Superior temporal gyrus (tissue), 1 donor: ENCODE data around the gene MAST3.

Experiments used
- DNase-seq: peaks from one replicate; pipeline ENCODE4 v3.0.0-alpha.2; 2016; ENCODE audit errors: extremely low spot score

MAST3 gene

GRCh38 chr19:18097217-18097992 lies at the start of gene MAST3:
TSS of gene MAST3 (plus strand) at chr19:18097778. CDS start at chr19:18097793, 15 bp downstream.
- DNase-seq: peak; percentile 79

GRCh38 chr19:18049385-18049784 lies 48.2 kb upstream of the MAST3 start:
- peak; percentile 71 for DNase-seq

DNA sequence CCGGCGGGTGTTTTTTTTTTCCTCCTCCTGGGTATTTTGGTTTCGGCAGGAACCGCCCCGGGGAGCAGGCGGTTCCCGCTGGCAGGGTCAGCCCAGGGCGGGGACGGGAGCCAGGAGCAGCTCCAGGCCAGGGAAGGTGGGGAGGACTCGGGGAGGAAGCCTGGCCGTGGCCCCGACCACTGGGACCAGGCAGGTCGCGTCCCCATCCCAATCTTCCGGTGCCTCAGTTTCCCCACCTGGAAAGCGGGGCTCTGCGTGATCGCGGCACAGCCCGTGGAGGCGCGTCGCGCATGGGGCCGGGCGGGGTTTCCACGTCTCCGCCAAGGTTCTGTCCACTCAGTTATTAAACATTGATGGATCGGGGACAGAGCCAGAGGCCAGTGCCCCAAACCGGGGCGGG lies 45.7 kb upstream of the MAST3 start:
- no peak for DNase-seq

DNA sequence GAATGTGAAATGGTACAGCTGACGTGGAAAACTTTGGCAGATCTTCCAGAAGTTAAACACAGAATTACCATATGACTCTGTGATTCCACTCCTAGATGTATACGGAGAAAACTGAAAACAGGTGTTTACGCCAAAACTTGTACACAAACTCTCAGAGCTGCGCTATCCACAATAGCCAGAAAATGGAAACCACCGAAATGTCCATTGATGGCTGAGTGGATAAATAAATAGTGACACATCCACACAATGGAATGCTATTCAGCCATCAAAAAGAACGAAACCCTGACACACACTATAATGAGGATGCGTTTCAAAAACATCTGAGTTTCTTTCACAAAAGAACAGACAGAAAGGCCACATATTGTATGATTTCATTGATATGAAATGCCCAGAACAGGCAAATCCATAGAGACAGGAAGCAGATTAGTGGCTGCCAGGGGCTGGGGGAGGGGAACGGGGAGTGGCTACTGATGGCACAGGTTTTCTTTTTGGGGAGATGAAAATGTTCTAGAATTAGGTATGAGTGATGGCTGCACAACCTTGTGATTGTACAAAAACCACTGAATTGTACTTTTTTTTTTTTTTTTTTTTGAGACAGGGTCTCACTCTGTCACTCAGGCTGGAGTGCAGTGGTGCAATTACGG lies 43.9 kb upstream of the MAST3 start:
- no peak for DNase-seq

GRCh38 chr19:18055967-18056366 lies 41.6 kb upstream of the MAST3 start:
- DNase-seq: no peak

DNA sequence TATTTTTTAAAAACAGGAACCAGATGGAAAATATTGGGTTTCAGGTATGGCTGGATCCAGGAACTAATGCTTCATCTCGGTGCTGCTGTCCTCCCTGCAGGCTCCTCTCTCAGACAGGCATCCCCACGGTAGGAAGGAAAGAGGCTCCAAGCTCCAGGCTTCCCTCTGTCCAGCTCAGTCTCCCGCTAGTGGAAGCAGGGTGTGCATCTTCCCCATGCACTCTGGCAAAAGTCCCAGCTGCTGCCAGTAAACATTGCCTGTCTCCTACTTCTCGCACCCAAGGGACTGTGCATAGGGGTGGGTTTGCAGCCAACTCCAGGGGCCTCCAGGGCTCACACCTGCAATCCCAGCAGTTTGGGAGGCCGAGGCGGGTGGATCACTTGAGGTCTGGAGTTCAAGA lies 40.0 kb upstream of the MAST3 start:
- peak; percentile 80 for DNase-seq

DNA sequence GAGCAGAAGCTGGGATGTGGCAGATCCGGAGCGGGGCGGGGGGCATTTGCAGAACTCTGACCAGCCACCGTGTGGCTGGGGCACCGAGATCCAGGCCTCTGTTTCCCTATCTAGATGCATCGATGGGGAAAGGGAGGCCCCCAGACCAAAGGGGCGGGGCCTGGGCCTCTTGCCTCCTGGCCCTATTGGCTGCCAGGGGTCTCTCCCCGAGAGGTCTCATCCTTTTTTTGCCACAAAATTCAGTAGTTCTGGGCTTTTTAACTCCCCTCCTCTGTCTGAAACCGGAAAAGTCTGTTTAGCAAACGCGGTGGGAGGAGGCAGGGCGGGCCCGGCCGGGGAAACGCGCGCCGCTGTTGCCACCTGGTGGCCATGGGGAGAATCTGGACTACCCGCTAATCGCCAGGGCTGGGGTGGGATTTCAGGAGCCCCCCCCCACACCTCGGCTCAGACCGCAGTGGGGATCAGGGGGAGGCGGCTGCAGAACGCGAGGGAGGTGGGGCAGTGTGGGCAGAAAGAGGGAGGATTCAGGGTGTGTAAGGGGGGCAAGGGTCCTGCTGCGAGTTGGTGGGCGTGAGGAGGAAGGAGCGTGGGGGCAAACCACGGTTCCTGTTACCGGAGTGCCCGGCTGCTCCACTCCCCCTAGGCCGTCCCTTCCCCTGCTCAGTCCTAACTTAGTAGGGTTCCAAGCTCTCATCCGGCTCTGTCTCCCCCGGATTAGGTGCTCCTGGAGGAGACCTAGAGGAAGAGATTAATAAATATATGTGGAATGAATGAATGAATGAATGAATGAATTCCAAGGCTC lies 39.2 kb upstream of the MAST3 start:
- DNase-seq: peak; percentile 89

DNA sequence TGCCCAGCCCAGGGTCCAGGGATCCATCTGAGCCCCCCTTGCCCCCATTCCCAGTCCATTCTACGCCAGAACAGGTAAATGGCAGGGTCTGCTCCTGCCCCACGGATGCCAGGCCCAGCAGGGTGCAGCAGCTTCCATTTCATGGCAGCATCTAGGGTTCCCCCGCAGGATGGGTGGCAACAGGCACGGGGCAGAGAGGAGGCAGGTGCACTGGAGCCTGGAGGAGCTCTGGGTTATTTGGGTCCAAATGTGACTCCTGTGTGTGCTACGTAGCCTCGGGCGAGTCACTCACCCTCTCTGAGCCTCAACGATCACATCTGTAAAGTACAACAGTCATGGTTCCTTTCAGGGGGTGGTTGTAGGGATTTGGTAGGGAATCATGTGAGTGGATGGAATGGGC lies 38.3 kb upstream of the MAST3 start:
- no peak for DNase-seq

- DNase-seq: no peak
Measured at GRCh38 chr19:18059902-18060301, 37.7 kb upstream of the MAST3 start.

- DNase-seq: no peak
Measured at GRCh38 chr19:18060472-18060871, 37.1 kb upstream of the MAST3 start.

DNA sequence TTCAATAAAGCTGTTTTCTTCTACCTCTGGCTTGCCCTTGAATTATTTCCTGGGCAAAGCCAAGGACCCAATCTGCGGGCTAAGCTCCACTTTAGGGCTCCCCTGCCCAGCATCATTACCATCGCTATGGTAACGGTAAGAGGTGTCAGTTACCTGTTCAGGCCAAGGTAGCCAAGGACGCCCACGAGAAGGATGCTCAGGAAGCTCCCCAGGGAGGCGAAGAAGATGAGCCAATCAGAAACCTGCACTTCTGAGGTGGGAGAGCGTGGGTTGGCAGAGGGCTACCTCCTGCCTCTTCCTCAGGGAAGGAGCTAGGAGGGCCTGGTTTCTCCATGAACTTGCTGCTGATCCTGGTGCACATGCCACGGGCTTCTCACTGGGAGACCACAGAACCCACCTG lies 35.5 kb upstream of the MAST3 start:
- peak; percentile 57 for DNase-seq

DNA sequence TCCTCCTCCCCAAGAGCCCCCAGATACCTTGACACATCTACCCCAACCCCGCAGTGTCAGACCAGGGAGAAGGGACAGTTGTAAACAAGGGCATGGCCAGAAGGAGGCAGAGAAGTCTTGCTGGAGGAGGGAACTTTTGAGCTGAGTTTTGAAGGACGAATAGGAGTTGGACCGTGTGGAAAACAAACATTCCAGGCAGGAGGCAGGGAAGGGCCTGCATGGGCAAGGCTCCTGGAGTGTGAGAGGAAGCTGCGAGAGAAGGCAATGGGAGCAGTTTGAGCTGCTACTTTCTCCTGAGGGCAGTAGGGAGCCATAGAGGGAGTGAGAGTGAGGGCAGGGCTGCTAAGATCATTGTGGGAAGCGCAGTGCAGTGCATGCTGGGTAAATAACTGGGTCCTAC lies 34.1 kb upstream of the MAST3 start:
- no peak for DNase-seq

DNA sequence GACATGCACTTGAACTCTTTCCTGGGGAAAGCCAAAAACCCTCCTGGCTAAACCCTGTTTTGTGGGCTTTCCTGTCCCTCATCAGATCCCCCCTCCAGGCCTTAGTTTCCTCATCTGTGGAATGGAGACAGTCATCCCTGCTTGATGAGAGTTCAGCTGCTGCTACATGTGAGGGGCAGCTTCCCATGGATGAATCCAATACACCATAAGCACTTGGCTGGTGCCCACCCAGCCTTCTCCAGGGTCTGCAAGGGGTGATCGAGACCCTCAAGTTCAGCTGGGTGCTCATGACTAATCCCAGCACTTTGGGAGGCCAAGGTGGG lies 32.4 kb upstream of the MAST3 start:
- no peak for DNase-seq

GRCh38 chr19:18068395-18068794 lies 29.2 kb upstream of the MAST3 start:
- DNase-seq: no peak

DNA sequence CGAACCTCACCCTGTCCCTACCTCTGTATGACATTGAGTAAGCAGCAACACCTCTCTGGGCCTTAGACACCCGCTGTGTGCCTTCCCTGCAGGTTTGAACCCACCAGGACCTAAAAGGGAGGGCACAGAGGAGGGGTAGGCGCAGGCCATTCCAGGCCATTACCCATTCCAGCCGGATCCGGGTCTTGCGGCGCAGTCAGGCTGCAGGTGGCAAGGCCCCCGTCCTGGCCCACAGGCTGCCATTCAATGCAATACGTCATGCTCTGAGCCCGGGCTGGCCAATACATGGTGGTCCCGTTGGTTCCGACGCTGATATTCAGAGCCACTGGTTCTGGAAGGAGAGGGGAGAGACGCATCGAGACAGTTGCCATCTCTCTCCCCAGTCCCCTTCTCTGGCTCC lies 28.2 kb upstream of the MAST3 start:
- no peak for DNase-seq

- peak; percentile 55 for DNase-seq
Measured at GRCh38 chr19:18070181-18070580, 27.4 kb upstream of the MAST3 start.

DNA sequence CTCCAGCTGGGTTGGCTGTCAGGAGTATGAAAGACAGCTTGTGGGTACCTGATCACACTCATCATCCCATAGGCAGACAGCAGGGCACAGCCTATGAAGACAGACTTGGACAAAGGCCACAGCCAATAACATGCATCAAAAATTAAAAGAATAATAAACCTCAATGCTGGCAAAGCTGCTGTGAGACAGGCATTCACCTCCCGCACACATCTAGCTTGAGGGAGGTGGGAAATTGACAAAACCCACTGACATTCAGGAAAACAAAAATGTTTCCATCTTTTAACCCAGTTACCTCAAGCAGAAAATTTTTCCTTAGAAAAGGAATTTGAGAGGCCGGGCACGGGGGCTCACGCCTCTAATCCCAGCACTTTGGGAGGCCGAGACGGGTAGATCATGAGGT lies 25.2 kb upstream of the MAST3 start:
- no peak for DNase-seq

DNA sequence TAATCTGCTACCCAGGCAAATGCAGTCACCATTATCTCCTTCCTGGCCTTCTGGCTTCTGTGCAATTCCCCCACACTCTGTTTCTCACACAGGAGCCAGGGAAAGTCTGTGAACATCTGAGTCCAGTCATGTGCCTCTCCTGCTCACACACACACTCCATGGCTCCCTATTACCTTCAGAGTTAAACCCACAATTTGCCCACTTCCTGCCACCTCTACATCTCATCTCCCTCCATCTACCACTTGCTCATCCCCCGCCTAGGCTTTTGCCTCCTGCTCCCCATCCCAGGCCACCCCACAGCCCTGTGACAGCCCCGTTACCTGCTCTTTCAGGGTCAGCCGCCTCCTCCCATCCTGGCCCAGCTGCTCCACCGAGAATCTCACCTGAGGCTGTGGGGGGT lies 24.4 kb upstream of the MAST3 start:
- DNase-seq: no peak

DNA sequence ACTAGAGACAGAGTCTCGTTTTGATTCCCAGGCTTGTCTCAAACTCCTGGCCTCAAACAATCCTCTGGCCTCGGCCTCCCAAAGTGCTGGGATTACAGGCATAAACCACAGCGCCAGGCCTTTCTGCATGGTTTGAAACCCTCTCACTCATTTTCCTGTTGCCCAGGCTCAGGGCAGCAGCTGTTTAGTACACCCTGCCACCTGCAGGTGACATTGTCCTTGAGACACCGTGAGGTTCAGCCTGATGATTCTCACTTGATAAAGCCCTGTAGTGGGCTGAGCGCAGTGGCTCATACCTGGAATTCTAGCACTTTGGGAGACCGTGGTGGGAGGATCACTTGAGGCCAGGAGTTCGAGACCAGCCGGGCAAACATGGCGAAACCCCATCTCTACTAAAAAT lies 23.4 kb upstream of the MAST3 start:
- no peak for DNase-seq

DNA sequence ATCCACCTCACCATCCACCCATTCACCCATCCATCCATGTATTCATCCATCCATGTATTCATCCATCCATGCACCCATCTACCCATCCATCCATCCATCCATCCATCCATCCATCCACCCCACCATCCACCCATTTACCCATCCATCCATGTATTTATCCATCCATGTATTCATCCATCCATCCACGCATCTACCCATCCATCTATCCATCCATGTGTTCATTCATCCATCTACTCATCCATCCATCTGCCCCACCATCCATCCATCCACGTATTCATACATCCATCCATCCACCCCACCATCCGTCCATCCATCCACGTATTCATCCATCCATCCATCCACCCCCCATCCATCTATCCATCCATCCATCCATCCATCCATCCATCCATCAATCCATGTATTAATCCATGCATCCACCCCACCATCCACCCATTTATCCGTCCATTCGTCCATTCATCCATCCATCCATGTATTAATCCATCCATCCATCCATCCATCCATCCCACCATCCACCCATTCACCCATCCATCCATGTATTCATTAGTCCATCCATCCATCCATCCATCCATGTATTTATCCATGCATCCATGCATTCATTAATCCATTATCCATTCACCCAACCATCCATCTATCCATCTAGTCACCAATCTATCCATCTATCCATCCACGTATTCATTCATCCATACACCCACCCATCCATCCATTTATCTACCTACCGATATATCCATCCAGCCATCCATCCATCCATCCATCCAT lies 13.5 kb upstream of the MAST3 start:
- no peak for DNase-seq

DNA sequence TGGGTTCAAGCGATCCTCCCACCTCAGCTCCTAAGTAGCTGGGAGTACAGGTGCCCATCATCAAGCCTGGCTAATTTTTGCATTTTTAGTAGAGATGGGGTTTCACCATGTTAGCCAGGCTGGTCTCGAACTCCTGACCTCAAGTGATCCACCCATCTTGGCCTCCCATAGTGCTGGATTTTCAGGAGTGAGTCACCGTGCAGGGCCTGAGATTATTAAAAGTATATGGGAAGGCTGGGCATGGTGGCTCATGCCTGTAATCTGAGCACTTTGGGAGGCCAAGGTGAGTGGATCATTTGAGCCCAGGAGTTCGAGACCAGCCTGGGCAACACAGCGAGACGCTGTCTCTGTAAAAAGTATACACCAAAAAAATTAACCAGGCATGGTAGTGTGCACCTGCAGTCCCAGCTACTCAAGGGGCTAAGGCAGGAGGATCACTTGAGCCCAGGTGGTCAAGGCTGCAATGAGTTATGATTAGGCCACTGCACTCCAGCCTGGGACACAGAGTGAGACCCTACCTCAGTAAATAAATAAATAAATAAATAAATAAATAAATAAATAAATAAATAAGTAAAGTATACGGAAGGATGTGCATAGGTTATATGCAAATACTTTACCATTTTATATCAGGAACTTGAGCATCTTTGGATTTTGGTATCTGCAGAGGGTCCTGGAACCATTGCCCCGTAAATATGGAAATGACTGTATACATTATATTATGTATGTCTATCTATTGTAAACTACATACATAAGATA lies 11.7 kb upstream of the MAST3 start:
- no peak for DNase-seq
